ENCODE measurements around the gene KAT7. TPM values are rescaled to one million over a fixed set of nuclear protein-coding genes. Genes with fewer than 3 reads are reported as not detected.

KAT7 gene
- total RNA-seq, 4 donors from 2014 or later, result 32.6 to 49.8 (median 45.2) TPM

- in situ Hi-C loops (cut with MboI; ENCODE audit: low sequenced_read_pairs in 4 of 4) (no loop called here), intact Hi-C loops (cut with DNase I; ENCODE audit: low total_unique reads) (no loop called here)
- no peak overlapping the region for H3K4me3 ChIP-seq
Measured at GRCh38 chr17:49742166-49742638, 46.3 kb upstream of the KAT7 start.

GRCh38 chr17:49745175-49746139, 43.0 kb upstream of the KAT7 start:
- H3K4me1 ChIP-seq, result peaks cover 16 to 37% of the 10 kb centered on the region in 2 donors
- H3K4me3 ChIP-seq, result no peak overlapping the region
- intact Hi-C loops (cut with DNase I; ENCODE audit: low total_unique reads), result no loop called here
- in situ Hi-C loops (cut with MboI; ENCODE audit: low sequenced_read_pairs in 4 of 4), result no loop called here
- H3K27me3 ChIP-seq, result no peaks in the 10 kb centered on the region
- H3K9me3 ChIP-seq, result no peaks in the 10 kb centered on the region
- no peaks in the 10 kb centered on the region for H3K36me3 ChIP-seq
- ATAC-seq (no peak), DNase-seq (no peak)
- TF ChIP-seq POLR2A (IDR thresholded peaks at IDR 0.05), result no peak
- no peak for TF ChIP-seq CTCF (IDR thresholded peaks at IDR 0.05 in 4 of 5, conservative IDR thresholded peaks at IDR 0.05 in 1 of 5)
- no peak overlapping the region for H3K27ac ChIP-seq

More at GRCh38 chr17:49742166-49742638, 46.3 kb upstream of the KAT7 start:
- no peak for ATAC-seq
- DNase-seq, result no peak
- peak overlapping the region; percentile 47 to 71 (median 56) for H3K27ac ChIP-seq
- H3K27me3 ChIP-seq, result no peaks in the 10 kb centered on the region
- no peak for TF ChIP-seq CTCF (IDR thresholded peaks at IDR 0.05 in 4 of 5, conservative IDR thresholded peaks at IDR 0.05 in 1 of 5)
- no peak for TF ChIP-seq POLR2A (IDR thresholded peaks at IDR 0.05)
- peaks cover 32 to 59% of the 10 kb centered on the region in 2 donors for H3K4me1 ChIP-seq
- no peaks in the 10 kb centered on the region for H3K36me3 ChIP-seq
- no peaks in the 10 kb centered on the region for H3K9me3 ChIP-seq

- no peak overlapping the region for H3K27ac ChIP-seq
- no peak for DNase-seq
- peaks cover 3 to 23% of the 10 kb centered on the region in 2 donors for H3K4me1 ChIP-seq
- no peaks in the 10 kb centered on the region for H3K9me3 ChIP-seq
- in situ Hi-C loops (cut with MboI; ENCODE audit: low sequenced_read_pairs in 4 of 4), result no loop called here
- no peaks in the 10 kb centered on the region for H3K27me3 ChIP-seq
- ATAC-seq, result no peak
- no peaks in the 10 kb centered on the region for H3K36me3 ChIP-seq
- intact Hi-C loops (cut with DNase I; ENCODE audit: low total_unique reads), result no loop called here
- H3K4me3 ChIP-seq, result no peak overlapping the region
- TF ChIP-seq POLR2A (IDR thresholded peaks at IDR 0.05) (no peak), CTCF (IDR thresholded peaks at IDR 0.05 in 4 of 5, conservative IDR thresholded peaks at IDR 0.05 in 1 of 5) (no peak)
Measured at GRCh38 chr17:49746791-49747490, 41.5 kb upstream of the KAT7 start.

GRCh38 chr17:49747632-49748031, 40.8 kb upstream of the KAT7 start:
- intact Hi-C loops (cut with DNase I; ENCODE audit: low total_unique reads) (no loop called here), in situ Hi-C loops (cut with MboI; ENCODE audit: low sequenced_read_pairs in 4 of 4) (no loop called here)
- Histone ChIP-seq H3K36me3 (no peaks in the 10 kb centered on the region), H3K9me3 (no peaks in the 10 kb centered on the region), H3K4me3 (no peak overlapping the region), H3K4me1 (peaks cover 0 to 18% of the 10 kb centered on the region in 2 donors), H3K27ac (no peak overlapping the region), H3K27me3 (no peaks in the 10 kb centered on the region)
- no peak for TF ChIP-seq POLR2A (IDR thresholded peaks at IDR 0.05)
- no peak for TF ChIP-seq CTCF (IDR thresholded peaks at IDR 0.05 in 4 of 5, conservative IDR thresholded peaks at IDR 0.05 in 1 of 5)
- no peak for DNase-seq
- ATAC-seq, result no peak

Measured in gastrocnemius medialis (tissue), 4 donors.